Keratinocyte (primary cell): ENCODE results near the gene ARHGEF19. TPM values are rescaled to one million over a fixed set of nuclear protein-coding genes. Genes with fewer than 3 reads are reported as not detected.

Experiments used
- DNase-seq: peaks from one replicate; pipeline ENCODE4 v3.0.0-alpha.2; 2011; ENCODE audit warnings: low read depth, missing footprints, low spot score
- FAIRE-seq: peaks from 2 replicates; lab custom pipeline; 2011; peaks lifted over from hg19 to GRCh38; lab: Jason Lieb, UNC
- H2AFZ ChIP-seq: 2 replicates; pipeline ENCODE4 v1.6.0; 2012; ENCODE audit warnings: low read length, control low read depth, inconsistent platforms; ENCODE audit not compliant: control insufficient read depth
- H3K27ac ChIP-seq: 2 replicates; pipeline ENCODE4 v1.5.1; 2011; ENCODE audit warnings: low read length; ENCODE audit not compliant: control insufficient read depth, insufficient read depth
- H3K27me3 ChIP-seq: 3 replicates; pipeline ENCODE4 v1.6.0; 2011; ENCODE audit warnings: low read length; ENCODE audit not compliant: control insufficient read depth, insufficient read depth; ENCODE audit errors: extremely low read depth
- H3K36me3 ChIP-seq, 2 experiments: 2 replicates in 1 of 2; 3 replicates in 1 of 2; pipeline ENCODE4 v1.5.1; 2011; ENCODE audit warnings: low read length in 2 of 2, mild to moderate bottlenecking in 1 of 2; ENCODE audit not compliant: control insufficient read depth in 2 of 2, insufficient read depth in 2 of 2; ENCODE audit errors: extremely low read depth in 1 of 2
- H3K4me1 ChIP-seq: 3 replicates; pipeline ENCODE4 v1.5.1; 2011; ENCODE audit warnings: low read length; ENCODE audit not compliant: control insufficient read depth, insufficient read depth; ENCODE audit errors: extremely low read depth
- H3K4me2 ChIP-seq: 3 replicates; pipeline ENCODE4 v1.6.0; 2011; ENCODE audit warnings: low read depth, low read length; ENCODE audit not compliant: control insufficient read depth, insufficient read depth; ENCODE audit errors: extremely low read depth
- H3K4me3 ChIP-seq, 3 experiments: fragments of 200-600 bp in 1 of 3; sonication (generic) in 1 of 3; 2 replicates in 2 of 3; 3 replicates in 1 of 3; pipeline ENCODE4 v1.5.1; 2011 to 2016; ENCODE audit warnings: low read length in 3 of 3, mild to moderate bottlenecking in 3 of 3, control low read depth in 2 of 3, inconsistent platforms in 1 of 3, low read depth in 1 of 3, mixed read lengths in 1 of 3, mixed run types in 1 of 3, moderate library complexity in 1 of 3; ENCODE audit not compliant: control insufficient read depth in 2 of 3, insufficient read depth in 2 of 3; ENCODE audit errors: extremely low read depth in 1 of 3
- H3K79me2 ChIP-seq: 2 replicates; pipeline ENCODE4 v1.6.0; 2012; ENCODE audit warnings: low read length; ENCODE audit not compliant: control insufficient read depth, insufficient read depth
- H3K9ac ChIP-seq: 3 replicates; pipeline ENCODE4 v1.6.0; 2011; ENCODE audit warnings: low read length; ENCODE audit not compliant: control insufficient read depth, insufficient read depth; ENCODE audit errors: extremely low read depth
- H3K9me1 ChIP-seq: 3 replicates; pipeline ENCODE4 v1.6.0; 2011; ENCODE audit warnings: low read length; ENCODE audit not compliant: control insufficient read depth, insufficient read depth; ENCODE audit errors: extremely low read depth
- H3K9me3 ChIP-seq: 2 replicates; pipeline ENCODE4 v1.5.1; 2012; ENCODE audit warnings: low read depth, low read length; ENCODE audit not compliant: control insufficient read depth
- H4K20me1 ChIP-seq: 3 replicates; pipeline ENCODE4 v1.6.0; 2011; ENCODE audit warnings: low read length; ENCODE audit not compliant: control insufficient read depth, insufficient read depth; ENCODE audit errors: extremely low read depth
- EZH2 ChIP-seq: IDR thresholded peaks from one replicate; pipeline ENCODE4 v1.6.1; 2012; ENCODE audit warnings: inconsistent platforms, mild to moderate bottlenecking, low read length, moderate library complexity
- dilution Hi-C: fragments of 300-500 bp; cut with MboI; formaldehyde crosslinking; loops from one replicate; pipeline ENCODE4 v1.7.0; 2020; ENCODE audit warnings: low sequenced_read_pairs; ENCODE audit not compliant: extremely low pct_ligation_motif_present
- polyA plus RNA-seq, 5 experiments: library from polyadenylated mRNA; depleted of rRNA in 3 of 5; stranded (reverse) in 3 of 5; stranded (forward) in 1 of 5; unstranded in 1 of 5; fragments of >200 nt; gene quantifications; 1 replicate in 1 of 5; 2 replicates in 3 of 5; 3 replicates in 1 of 5; pipeline versions ENCODE4 v1.2.1 to v1.2.3, GENCODE V29; 2011 to 2012; ENCODE audit warnings: missing spikeins in 2 of 5, low read depth in 1 of 5, low replicate concordance in 1 of 5
- TF ChIP-seq, protein P1 (sequence below), 3 experiments: IDR thresholded peaks in 1 of 3; conservative IDR thresholded peaks in 1 of 3; optimal IDR thresholded peaks in 1 of 3; 2 replicates in 2 of 3; 3 replicates in 1 of 3; pipeline versions ENCODE3 to v1.5.1; 2011; ENCODE audit warnings: low read length in 3 of 3, mild to moderate bottlenecking in 3 of 3, moderate library complexity in 2 of 3, control low read depth in 1 of 3, inconsistent platforms in 1 of 3; ENCODE audit not compliant: insufficient read depth in 2 of 3; ENCODE audit errors: extremely low read depth in 1 of 3

Gene ARHGEF19
- polyA plus RNA-seq, 1 donor (not counting 4 experiments of a cell fraction or from before 2014, with no cell fraction given) = 5.0 TPM

- Histone ChIP-seq H3K4me2 (peak overlapping the region; percentile 59), H3K79me2 (no peaks in the 10 kb centered on the region), H4K20me1 (no peaks in the 10 kb centered on the region), H3K4me1 (peaks cover 56% of the 10 kb centered on the region), H3K4me3 (no peak overlapping the region), H3K27me3 (no peaks in the 10 kb centered on the region), H3K36me3 (no peaks in the 10 kb centered on the region), H2AFZ (no peak overlapping the region), H3K9me3 (no peaks in the 10 kb centered on the region), H3K27ac (peak overlapping the region; percentile 33), H3K9me1 (no peaks in the 10 kb centered on the region), H3K9ac (peak overlapping the region; percentile 18)
- no peak for FAIRE-seq
- DNase-seq = no peak
- TF ChIP-seq, protein P1, sequence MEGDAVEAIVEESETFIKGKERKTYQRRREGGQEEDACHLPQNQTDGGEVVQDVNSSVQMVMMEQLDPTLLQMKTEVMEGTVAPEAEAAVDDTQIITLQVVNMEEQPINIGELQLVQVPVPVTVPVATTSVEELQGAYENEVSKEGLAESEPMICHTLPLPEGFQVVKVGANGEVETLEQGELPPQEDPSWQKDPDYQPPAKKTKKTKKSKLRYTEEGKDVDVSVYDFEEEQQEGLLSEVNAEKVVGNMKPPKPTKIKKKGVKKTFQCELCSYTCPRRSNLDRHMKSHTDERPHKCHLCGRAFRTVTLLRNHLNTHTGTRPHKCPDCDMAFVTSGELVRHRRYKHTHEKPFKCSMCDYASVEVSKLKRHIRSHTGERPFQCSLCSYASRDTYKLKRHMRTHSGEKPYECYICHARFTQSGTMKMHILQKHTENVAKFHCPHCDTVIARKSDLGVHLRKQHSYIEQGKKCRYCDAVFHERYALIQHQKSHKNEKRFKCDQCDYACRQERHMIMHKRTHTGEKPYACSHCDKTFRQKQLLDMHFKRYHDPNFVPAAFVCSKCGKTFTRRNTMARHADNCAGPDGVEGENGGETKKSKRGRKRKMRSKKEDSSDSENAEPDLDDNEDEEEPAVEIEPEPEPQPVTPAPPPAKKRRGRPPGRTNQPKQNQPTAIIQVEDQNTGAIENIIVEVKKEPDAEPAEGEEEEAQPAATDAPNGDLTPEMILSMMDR (optimal IDR thresholded peaks at IDR 0.05 in 1 of 3, IDR thresholded peaks at IDR 0.05 in 1 of 3, conservative IDR thresholded peaks at IDR 0.05 in 1 of 3; ENCODE audit: extremely low read depth in 1 of 3, insufficient read depth in 2 of 3, low read length in 3 of 3) = no peak
- TF ChIP-seq EZH2 = no peak
- dilution Hi-C loops = no loop called here
Measured at GRCh38 chr1:16183765-16184556, 28.5 kb downstream of the ARHGEF19 start.

DNA sequence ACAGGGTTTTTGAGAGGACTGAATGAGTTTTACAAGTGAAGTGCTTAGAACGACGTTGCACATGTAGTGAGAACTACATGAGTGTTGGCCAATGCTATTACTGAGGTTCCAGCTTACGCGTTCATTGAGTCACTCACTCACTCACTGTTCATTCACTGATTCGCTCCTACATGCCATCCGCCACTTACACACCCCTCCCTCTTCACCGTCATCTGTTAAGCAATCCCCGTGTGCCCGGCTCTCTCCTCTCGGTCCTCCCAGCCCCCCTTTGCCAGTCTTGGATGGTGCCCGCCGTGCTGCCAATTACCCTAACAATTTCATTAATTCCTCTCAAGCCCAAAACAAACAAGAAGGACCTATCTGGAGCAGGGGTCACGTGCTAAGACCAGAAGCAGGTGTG, 29.3 kb downstream of the ARHGEF19 start:
- Histone ChIP-seq H3K27me3 (no peaks in the 10 kb centered on the region), H3K36me3 (no peaks in the 10 kb centered on the region), H3K4me1 (peaks cover 54% of the 10 kb centered on the region), H2AFZ (no peak overlapping the region), H3K4me3 (no peak overlapping the region), H3K9me1 (no peaks in the 10 kb centered on the region), H3K9ac (peak overlapping the region; percentile 12), H3K27ac (peak overlapping the region; percentile 86), H3K4me2 (peak overlapping the region; percentile 22), H3K79me2 (no peaks in the 10 kb centered on the region), H4K20me1 (no peaks in the 10 kb centered on the region), H3K9me3 (no peaks in the 10 kb centered on the region)
- no peak for DNase-seq
- TF ChIP-seq, protein P1 (optimal IDR thresholded peaks at IDR 0.05 in 1 of 3, IDR thresholded peaks at IDR 0.05 in 1 of 3, conservative IDR thresholded peaks at IDR 0.05 in 1 of 3; ENCODE audit: extremely low read depth in 1 of 3, insufficient read depth in 2 of 3, low read length in 3 of 3) = no peak
- TF ChIP-seq EZH2 = no peak
- FAIRE-seq = peak; percentile 86
- dilution Hi-C loops = no loop called here
